NCI-H2227 (cell line): ENCODE data around the gene SLC26A5.
"Not testable (repeated sequence)": the region's sequence is repeated elsewhere in the genome, so short reads cannot be mapped to it uniquely, and the experiment has no call there.

Experiments
- DNase-seq: peaks from one replicate; lab custom pipeline; 2025; ENCODE audit not compliant: unreplicated experiment; lab: John Stamatoyannopoulos, UW

Gene SLC26A5

DNA sequence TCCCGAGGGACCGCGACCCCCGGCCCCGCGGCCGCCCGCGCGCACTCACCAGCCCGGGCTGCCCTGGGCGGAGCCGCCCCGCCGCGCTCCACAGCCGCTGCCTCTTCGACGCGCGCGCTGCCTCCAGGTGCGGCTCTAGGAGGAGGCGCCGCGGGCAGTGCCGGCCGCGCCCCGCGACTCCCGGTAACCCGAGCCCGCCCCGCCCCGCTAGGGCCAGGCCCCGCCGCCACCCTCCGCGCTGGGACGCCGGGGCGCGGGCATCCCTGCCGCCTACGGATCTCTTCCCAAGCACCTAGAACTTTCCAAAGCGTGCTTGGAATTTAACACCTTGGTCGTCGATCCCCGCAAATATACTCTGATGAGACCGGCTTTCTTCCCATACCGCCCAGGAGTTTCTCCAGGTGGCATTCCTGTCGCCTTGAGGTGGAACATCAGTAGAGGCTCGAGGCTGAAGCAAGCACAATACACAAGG is at the start of gene SLC26A5:
Gene SLC26A5, minus strand, starts transcription at position 159 of the 472 bp plus-strand sequence. CDS start 24,693 bp downstream, outside the sequence.
- DNase-seq = peak; percentile 37

GRCh38 chr7:103487419-103487818 is 41.4 kb upstream of the SLC26A5 start:
- no peak for DNase-seq

DNA sequence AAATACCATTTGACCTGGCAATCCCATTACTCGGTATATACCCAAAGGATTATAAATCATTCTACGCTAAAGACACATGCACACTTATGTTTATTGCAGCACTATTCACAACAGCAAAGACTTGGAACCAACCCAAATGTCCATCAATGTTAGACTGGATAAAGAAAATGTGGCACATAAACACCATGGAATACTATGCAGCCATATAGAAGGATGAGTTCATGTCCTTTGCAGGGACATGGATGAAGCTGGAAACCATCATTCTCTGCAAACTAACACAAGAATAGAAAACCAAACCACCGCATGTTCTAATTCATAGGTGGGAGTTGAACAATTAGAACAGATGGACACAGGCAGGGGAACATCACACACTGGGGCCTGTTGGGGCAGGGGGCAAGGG is 40.9 kb upstream of the SLC26A5 start:
- DNase-seq = not testable (repeated sequence)

GRCh38 chr7:103480771-103481170 is 34.8 kb upstream of the SLC26A5 start:
- DNase-seq = no peak

GRCh38 chr7:103474956-103475355 is 28.9 kb upstream of the SLC26A5 start:
- no peak for DNase-seq

DNA sequence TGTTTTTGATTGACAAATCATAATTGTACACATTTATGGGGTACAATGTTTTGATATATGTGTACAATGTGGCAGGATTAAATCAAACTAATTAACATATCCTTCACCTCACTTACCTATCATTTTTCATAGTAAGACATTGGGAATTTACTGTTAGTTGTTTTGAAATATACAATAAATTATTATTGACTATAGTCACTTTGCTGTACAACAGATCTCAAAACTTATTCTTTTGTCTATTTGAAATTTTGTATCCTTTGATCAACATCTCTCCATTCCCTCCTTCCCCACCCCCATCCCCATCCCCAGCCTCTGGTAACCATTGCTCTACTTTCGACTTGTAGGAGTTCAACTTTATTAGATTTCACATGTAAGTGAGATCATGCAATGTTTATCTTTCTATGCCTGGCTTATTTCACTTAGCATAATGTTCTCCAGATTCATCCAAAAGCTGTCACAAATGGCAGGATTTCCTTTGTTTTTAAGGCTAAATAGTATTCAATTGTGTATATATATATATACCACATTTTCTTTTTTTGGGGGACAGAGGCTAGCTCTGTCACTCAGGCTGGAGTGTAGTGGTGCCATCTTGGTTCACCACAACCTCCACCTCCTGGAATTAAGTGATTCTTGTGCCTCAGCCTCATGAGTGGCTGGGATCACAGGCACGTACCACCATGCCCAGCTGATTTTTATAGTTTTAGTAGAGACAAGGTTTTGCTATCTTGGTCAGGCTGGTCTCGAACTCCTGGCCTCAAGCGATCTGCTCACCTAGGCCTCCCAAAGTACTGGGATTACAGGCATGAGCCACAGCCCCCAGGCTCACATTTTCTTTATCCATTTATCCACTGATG is 23.3 kb upstream of the SLC26A5 start:
- no peak for DNase-seq

DNA sequence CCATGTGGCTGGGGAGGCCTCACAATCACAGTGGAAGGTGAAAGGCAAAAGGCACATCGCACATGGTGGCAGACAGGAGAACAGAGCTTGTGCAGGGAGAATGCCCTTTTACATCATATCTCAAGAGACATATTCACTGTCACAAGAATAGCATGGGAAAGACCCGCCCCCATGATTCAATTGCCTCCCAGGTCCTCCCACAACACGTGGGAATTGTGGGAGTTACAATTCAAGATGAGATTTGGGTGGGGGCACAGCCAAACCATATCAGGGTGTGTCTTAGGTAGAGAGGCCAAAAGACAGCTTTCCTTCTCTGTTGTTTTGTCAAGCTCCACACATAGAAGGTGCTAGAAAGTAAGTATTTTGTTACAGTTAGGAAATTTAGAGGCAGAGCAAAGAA is 20.8 kb upstream of the SLC26A5 start:
- no peak for DNase-seq

DNA sequence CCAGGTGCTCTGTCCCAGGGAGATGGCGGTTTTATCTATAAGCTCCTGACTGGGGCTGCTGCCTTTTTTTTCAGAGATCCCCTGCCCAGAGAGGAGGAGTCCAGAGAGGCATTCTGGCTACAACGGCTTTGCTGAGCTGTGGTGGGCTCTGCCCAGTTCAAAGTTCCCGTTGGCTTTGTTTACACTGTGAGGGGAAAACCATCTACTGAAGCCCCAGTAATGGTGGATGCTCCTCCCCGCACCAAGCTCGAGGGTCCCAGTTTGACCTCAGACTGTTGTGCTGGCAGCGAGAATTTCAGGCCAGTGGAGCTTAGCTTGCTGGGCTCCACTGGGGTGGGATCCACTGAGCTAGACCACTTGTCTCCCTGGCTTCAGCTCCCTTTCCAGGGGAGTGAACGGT is 16.4 kb upstream of the SLC26A5 start:
- no peak for DNase-seq

- DNase-seq = peak; percentile 82
Measured at GRCh38 chr7:103447073-103447960, 1.3 kb upstream of the SLC26A5 start.

DNA sequence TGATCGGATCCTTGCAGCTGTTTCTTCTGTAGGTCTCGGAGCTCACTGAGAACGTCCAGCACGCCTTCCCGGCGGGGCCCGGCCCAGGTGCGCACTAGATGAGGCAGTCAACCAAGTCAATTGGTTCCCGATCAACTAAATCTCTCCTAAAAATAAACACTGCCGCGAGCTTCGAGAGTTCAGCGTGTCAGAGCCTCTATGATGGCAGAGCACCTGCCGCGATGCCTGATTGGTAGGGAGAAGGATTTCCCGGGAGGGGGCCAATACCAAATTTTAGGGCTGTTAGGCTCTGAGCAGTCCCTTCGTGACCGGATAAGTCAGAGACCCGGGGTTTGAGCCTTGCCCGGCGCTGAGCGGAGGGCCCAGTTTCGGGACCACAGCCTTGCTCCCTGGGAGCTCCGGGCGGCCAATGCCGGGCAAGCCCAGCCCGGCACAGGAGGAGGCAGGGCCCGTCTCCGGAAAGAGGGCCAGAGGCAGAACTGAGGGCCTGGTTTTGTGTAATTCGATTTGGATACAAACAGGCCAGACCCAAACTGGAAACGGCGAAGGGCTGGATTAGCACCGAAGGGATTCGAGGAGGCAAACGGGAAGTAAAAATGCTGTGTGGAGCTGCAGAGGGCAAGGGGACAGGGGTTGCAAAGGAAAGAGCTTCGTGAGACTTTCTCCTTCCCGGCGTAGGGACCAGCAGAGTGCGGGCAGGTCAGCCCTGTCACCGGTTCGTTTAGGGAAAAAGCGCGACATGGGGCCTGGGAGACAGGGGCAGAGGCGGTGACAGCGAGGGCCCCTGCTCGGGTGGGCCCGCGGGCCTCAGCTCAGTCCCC is 569 bp downstream of the SLC26A5 start:
- DNase-seq = no peak

DNA sequence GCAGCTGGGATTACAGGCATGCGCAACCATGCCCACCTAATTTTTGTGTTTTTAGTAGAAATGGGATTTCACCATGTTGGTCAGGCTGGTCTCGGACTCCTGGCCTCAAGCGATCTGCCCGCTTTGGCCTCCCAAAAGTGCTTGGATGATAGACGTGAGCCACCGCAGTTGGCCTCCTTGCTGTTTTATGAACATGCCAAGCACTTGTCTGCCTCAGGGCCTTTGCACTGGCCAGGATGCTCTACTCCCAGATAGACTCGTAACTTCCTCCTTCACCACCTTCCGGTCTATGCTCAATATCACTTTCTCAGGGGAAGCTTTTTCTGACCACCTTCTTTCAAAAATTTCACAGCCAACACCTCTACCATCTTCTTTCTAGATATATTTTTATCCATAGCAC is 6.3 kb downstream of the SLC26A5 start:
- DNase-seq = no peak

- DNase-seq = no peak
Measured at GRCh38 chr7:103437623-103438022, 8.4 kb downstream of the SLC26A5 start.

- no peak for DNase-seq
Measured at GRCh38 chr7:103432712-103433111, 13.3 kb downstream of the SLC26A5 start.

DNA sequence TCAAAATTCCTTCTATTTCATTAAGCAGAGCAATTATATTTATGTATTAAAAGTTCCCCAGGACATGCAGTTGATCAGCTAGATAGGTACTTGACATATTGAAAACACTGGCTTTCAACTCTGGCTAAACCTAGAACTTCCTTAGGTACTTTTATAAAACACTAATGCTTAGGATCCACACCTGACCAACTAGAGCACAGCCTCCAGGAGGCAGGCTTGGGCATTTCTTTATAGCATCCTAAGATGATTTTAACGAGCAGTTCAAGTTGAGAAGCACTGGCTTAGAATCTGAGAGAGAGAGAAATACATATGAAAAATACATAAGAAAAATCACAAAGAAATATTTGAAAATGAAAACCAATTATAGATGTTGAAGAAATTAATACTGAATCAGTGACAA is 20.8 kb downstream of the SLC26A5 start:
- no peak for DNase-seq

- DNase-seq = no peak
Measured at GRCh38 chr7:103423467-103424179, 22.4 kb downstream of the SLC26A5 start.

DNA sequence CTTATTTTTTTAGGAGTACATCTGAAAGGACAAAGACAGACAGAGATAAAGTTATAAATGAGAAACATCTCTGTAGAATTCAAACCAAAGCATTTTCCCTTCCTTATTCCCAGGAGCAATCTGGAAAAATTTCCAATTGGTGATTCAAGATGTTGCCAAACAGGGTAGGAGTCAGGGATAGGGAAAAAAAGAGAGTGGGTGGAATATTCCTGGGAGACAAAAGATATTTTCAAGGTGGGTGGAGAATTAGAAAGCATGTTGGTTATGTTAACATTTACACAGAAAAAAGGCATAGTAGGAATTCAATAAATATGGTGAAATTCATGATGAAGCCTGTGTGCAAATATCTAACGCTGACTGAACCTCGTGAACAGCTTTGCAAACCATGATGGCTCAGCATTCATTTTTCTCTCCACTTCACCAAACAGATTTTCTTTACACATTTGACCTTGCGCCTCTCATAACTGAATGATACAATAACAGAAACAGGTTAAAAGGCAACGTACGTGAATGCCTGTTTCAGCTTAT is 25.1 kb downstream of the SLC26A5 start:
- no peak for DNase-seq

DNA sequence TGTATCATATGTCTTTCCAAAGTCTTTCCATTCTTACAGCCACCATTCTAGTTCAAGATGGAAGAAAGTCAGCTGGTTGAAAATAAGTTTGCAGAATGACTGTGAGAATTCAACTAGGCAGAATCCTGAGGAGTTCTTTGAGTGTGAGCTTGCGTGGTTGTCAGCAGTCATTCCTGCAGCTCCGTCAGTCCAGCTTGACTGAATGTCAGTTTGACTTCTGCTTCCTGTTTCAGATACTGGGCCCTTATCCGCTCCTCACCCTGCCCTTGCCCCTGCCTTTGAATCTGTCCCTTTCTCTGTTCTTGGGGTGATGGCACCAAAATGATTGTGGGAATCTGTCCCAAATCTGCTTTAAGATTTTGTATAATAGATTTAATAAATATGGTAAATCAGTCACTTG is 27.8 kb downstream of the SLC26A5 start:
- no peak for DNase-seq

DNA sequence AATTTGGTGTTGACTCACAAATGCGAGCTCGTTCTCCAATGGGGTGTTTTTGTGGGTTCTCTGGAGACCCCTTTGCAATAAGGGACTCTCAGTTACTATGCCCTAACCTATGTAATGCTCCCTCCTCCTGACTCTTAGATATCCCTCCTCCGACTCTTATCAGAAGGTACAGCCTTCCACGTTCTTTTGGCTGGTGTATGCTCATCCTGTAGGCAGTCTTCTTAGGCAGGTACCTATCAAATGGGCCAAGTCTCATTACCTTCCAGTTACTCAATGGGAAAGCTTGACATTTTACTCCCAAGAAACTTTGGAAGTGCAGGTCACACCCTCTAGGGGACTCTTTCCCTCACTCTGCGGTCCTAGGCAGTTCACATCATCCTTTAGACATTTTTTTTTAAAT is 32.6 kb downstream of the SLC26A5 start:
- DNase-seq = no peak

GRCh38 chr7:103412151-103412550 is 33.9 kb downstream of the SLC26A5 start:
- no peak for DNase-seq
